A673 (cell line): ENCODE data around the gene CLN5.

Experiments used
- EZH2 ChIP-seq: fragments of 200-600 bp; sonication (generic); IDR thresholded peaks from 2 replicates; pipeline ENCODE4 v1.6.1; 2017; ENCODE audit warnings: borderline replicate concordance, low read depth, mild to moderate bottlenecking, mixed read lengths, antibody characterized with exemption, low read length; ENCODE audit not compliant: poor library complexity, severe bottlenecking
- TF ChIP-seq, protein P1 (sequence below): fragments of 300-800, 200-600 bp; sonication (generic); conservative IDR thresholded peaks from 2 replicates; pipeline ENCODE4 v1.5.1; 2017; ENCODE audit warnings: low read depth, mild to moderate bottlenecking, antibody characterized with exemption, low read length, moderate library complexity, mixed read lengths

DNA sequence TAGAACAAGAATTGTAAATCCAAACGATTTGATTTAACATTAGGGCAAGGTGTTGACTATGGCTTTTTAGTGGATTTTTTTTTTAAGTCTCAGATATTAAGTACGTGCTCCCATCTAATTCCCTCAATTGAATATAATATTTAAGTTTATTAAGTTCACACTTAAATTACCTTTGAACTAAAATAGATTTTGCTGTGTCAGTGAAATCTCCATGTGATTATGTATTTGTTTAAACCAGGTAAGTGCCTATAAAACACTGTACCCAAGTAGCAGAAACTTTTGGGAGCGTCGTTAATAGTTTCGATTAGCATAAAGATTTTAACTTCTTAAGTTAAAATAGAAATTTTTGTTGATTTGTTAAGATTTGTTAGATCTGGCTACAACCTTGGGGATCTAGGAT is 1.6 kb downstream of the CLN5 start:
- TF ChIP-seq, protein P1, sequence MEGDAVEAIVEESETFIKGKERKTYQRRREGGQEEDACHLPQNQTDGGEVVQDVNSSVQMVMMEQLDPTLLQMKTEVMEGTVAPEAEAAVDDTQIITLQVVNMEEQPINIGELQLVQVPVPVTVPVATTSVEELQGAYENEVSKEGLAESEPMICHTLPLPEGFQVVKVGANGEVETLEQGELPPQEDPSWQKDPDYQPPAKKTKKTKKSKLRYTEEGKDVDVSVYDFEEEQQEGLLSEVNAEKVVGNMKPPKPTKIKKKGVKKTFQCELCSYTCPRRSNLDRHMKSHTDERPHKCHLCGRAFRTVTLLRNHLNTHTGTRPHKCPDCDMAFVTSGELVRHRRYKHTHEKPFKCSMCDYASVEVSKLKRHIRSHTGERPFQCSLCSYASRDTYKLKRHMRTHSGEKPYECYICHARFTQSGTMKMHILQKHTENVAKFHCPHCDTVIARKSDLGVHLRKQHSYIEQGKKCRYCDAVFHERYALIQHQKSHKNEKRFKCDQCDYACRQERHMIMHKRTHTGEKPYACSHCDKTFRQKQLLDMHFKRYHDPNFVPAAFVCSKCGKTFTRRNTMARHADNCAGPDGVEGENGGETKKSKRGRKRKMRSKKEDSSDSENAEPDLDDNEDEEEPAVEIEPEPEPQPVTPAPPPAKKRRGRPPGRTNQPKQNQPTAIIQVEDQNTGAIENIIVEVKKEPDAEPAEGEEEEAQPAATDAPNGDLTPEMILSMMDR: no peak
- TF ChIP-seq EZH2: no peak
